Immature natural killer cell (primary cell): Measurements from ENCODE around the gene CXCR1. TPM values are rescaled to one million over a fixed set of nuclear protein-coding genes. Genes with fewer than 3 reads are reported as not detected.

Source experiments
- DNase-seq, 3 donors: peaks; one replicate each; pipeline ENCODE4 v3.0.0; 2022; ENCODE audit warnings: mixed read lengths in 1 of 3
- H3K27ac Mint-ChIP-seq, 6 donors: one replicate each; pipeline ENCODE4 v1.8.0; 2020; ENCODE audit warnings: mixed read lengths in 6 of 6, mild to moderate bottlenecking in 5 of 6, inconsistent platforms in 4 of 6, moderate library complexity in 3 of 6
- H3K27me3 Mint-ChIP-seq, 3 donors: one replicate each; pipeline ENCODE4 v1.8.0; 2020 to 2021; ENCODE audit warnings: low read depth in 3 of 3, mild to moderate bottlenecking in 3 of 3, mixed read lengths in 3 of 3, moderate library complexity in 3 of 3, inconsistent platforms in 1 of 3
- H3K36me3 Mint-ChIP-seq, 3 donors: one replicate each; pipeline ENCODE4 v1.8.0; 2020; ENCODE audit warnings: mixed read lengths in 3 of 3, inconsistent platforms in 2 of 3, mild to moderate bottlenecking in 2 of 3
- H3K4me1 Mint-ChIP-seq, 2 donors: one replicate each; pipeline ENCODE4 v1.8.0; 2020; ENCODE audit warnings: inconsistent platforms in 2 of 2, mild to moderate bottlenecking in 2 of 2, mixed read lengths in 2 of 2, moderate library complexity in 1 of 2
- H3K4me3 Mint-ChIP-seq, 5 donors: one replicate each; pipeline ENCODE4 v1.8.0; 2020; ENCODE audit warnings: mild to moderate bottlenecking in 5 of 5, mixed read lengths in 5 of 5, inconsistent platforms in 3 of 5, moderate library complexity in 3 of 5
- H3K9me3 Mint-ChIP-seq, 6 donors: one replicate each; pipeline ENCODE4 v1.8.0; 2020; ENCODE audit warnings: mild to moderate bottlenecking in 6 of 6, mixed read lengths in 6 of 6, inconsistent platforms in 4 of 6, moderate library complexity in 3 of 6
- polyA plus RNA-seq, 3 donors: library from polyadenylated mRNA; unstranded; fragments of 300-500 nt; fragmentation: Illumina TruSeq; gene quantifications; one replicate each; pipeline ENCODE4 v1.2.3, GENCODE V29; 2021

CXCR1 gene
- 10 to 100 TPM; 13.0 to 64.7 (median 30.5) TPM for polyA plus RNA-seq

- peak within 1 kb of the TSS; percentile 93 to 99 (median 96) for H3K27ac Mint-ChIP-seq
- H3K27me3 Mint-ChIP-seq = peaks cover 0 to 10% (median 4%) of the 10 kb centered on the region in 3 donors
- no peaks in the 10 kb centered on the region for H3K9me3 Mint-ChIP-seq
- peaks cover 28 to 36% (median 30%) of the 10 kb centered on the region in 3 donors for H3K36me3 Mint-ChIP-seq
- H3K4me1 Mint-ChIP-seq = peaks cover 79 to 80% of the 10 kb centered on the region in 2 donors
- H3K4me3 Mint-ChIP-seq = peak within 1 kb of the TSS; percentile 94 to 97 (median 96)
- DNase-seq = peak; percentile 59 to 63 (median 61)
These were observed at the start of gene CXCR1 for GRCh38 chr2:218166791-218167190. Gene CXCR1 (minus strand): TSS chr2:218166962. CDS start chr2:218165211, 1,751 bp downstream.

DNA sequence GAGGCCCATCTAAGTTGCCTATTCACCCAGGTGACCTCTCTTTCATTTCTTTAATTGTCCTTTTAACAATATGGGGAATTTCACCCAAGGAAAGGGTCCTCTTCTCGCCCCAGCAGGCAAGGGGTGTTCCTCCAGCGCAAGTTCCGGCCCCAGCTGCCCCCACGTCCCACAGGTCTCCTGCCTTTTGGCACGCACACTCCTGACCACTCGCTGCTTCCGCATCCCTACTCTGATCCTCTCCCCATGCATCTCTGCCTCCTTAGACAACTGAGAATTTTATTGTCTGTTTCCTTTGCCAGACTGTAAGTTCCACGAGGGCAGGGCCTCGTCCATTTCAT, 49.5 kb upstream of the CXCR1 start:
- Mint-ChIP-seq H3K9me3 (peaks cover 0 to 1% (median 0%) of the 10 kb centered on the region in 6 donors), H3K36me3 (peaks cover 4 to 8% (median 5%) of the 10 kb centered on the region in 3 donors), H3K27me3 (peaks cover 14 to 44% (median 30%) of the 10 kb centered on the region in 3 donors), H3K27ac (peak overlapping the region; percentile 94 to 100 (median 99)), H3K4me1 (peaks cover 40 to 49% of the 10 kb centered on the region in 2 donors), H3K4me3 (peak overlapping the region; percentile 90 to 99 (median 97))
- no peak for DNase-seq

DNA sequence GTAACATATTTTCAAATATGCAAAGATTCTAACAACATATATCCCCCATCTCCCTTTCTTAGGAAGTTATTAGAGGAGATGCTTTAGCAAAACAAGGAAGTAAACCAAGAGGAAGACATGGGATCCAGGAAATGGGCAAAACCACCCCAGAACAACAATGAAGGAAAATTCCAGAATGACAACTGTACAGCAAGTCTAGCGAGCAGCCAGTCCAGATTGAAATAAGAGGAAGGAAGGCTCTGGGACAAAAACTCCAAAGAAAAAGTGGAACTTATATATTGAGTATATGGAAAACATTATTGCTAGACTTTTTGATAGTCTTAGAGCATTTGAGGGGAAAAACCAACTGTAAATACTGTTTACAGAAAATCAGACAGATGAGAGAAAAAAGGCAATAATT, 47.4 kb upstream of the CXCR1 start:
- peaks cover 0 to 14% (median 8%) of the 10 kb centered on the region in 3 donors for H3K36me3 Mint-ChIP-seq
- peak overlapping the region in 5 of 6 donors; percentile 2 to 100 (median 88) for H3K27ac Mint-ChIP-seq
- H3K4me3 Mint-ChIP-seq = no peak overlapping the region
- H3K9me3 Mint-ChIP-seq = peaks cover 0 to 7% (median under 1%) of the 10 kb centered on the region in 6 donors
- H3K4me1 Mint-ChIP-seq = peaks cover 18 to 27% of the 10 kb centered on the region in 2 donors
- H3K27me3 Mint-ChIP-seq = peaks cover 16 to 41% (median 38%) of the 10 kb centered on the region in 3 donors
- DNase-seq = no peak

DNA sequence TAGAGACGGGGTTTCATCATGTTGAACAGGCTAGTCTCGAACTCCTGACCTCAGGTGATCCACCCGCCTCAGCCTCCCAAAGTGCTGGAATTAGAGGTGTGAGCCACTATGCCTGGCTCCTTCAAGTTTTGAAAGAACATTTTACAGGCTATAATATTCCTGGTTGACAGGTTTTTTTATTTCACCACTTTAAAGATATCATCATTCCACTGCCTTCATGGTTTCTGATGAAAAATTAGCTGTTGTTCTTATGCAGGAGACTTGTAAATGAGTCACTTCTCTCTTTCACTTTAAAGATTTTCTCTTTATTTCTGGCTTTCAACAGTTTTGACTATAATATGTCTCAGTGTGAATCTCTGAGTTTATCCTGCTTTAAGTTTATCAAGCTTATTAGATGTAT, 42.3 kb upstream of the CXCR1 start:
- Mint-ChIP-seq H3K9me3 (peaks cover 0 to 7% (median 0%) of the 10 kb centered on the region in 6 donors), H3K4me3 (no peak overlapping the region), H3K27me3 (peaks cover 2 to 10% (median 3%) of the 10 kb centered on the region in 3 donors), H3K36me3 (peaks cover 0 to 14% (median 8%) of the 10 kb centered on the region in 3 donors), H3K27ac (no peak overlapping the region), H3K4me1 (no peaks in the 10 kb centered on the region)
- DNase-seq = no peak

DNA sequence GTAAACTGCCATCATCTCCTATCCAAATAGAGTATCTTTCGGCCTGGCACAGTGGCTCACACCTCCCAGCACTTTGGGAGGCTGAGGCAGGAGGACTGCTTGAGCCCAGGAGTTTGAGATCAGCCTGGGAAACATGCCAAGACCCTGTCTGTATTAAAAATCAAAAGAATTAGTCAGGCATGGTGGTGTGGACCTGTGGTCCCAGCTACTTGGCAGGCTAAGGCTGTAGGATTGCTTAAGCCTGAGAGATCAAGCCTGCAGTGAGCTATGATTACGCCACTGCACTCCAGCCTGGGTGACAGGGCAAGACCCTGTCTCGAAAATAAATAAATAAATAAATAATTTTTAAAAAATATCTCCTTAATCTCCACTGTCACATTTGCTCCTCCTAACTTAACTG, 35.5 kb upstream of the CXCR1 start:
- Mint-ChIP-seq H3K36me3 (peaks cover 0 to 4% (median 0%) of the 10 kb centered on the region in 3 donors), H3K27me3 (peaks cover 0 to 6% (median 4%) of the 10 kb centered on the region in 3 donors), H3K4me1 (no peaks in the 10 kb centered on the region), H3K27ac (no peak overlapping the region), H3K9me3 (no peaks in the 10 kb centered on the region), H3K4me3 (no peak overlapping the region)
- no peak for DNase-seq

DNA sequence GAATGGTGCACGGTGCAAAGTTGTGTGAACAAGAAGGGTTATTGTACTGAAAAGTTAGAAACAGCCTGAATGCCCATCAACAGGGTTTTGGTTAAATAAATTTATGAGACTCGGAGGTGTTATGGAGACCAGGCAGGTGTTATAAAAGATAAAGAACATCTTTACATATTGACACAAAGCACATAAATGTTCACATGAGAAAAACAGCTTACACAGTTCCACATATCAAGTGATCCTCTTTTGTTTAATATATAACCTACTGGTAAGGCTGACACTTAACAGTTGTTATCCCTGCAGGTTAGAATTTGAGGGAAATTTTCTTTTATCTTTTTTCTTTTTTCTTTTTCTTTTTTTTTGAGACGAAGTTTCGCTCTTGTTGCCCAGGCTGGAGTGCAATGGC, 30.2 kb upstream of the CXCR1 start:
- H3K4me3 Mint-ChIP-seq = no peak overlapping the region
- H3K36me3 Mint-ChIP-seq = peaks cover 0 to 4% (median 0%) of the 10 kb centered on the region in 3 donors
- H3K4me1 Mint-ChIP-seq = no peaks in the 10 kb centered on the region
- peaks cover 0 to 6% (median 4%) of the 10 kb centered on the region in 3 donors for H3K27me3 Mint-ChIP-seq
- H3K27ac Mint-ChIP-seq = no peak overlapping the region
- H3K9me3 Mint-ChIP-seq = no peaks in the 10 kb centered on the region
- no peak for DNase-seq

DNA sequence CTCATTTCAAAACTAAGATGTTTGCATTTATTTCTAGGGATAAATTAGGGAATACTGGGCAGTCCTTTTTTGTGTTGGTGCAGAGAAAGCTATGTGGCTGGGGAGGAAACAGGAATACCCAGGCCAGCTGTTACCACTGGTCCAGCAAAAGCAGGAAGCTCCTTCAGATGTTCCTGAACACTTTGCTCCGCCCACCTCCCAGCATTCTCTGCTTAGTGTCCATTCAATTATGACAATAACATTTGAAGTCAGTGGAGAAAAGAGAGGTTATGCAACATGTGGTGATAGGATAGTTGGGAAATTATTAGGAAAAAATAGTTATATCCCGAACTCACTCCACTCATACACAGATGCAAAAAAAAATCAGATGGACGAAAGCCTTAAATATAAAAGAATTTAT, 28.1 kb upstream of the CXCR1 start:
- H3K9me3 Mint-ChIP-seq = no peaks in the 10 kb centered on the region
- no peak overlapping the region for H3K4me3 Mint-ChIP-seq
- H3K36me3 Mint-ChIP-seq = no peaks in the 10 kb centered on the region
- peaks cover 2 to 6% (median 4%) of the 10 kb centered on the region in 3 donors for H3K27me3 Mint-ChIP-seq
- no peak for DNase-seq
- no peak overlapping the region for H3K27ac Mint-ChIP-seq
- H3K4me1 Mint-ChIP-seq = no peaks in the 10 kb centered on the region

DNA sequence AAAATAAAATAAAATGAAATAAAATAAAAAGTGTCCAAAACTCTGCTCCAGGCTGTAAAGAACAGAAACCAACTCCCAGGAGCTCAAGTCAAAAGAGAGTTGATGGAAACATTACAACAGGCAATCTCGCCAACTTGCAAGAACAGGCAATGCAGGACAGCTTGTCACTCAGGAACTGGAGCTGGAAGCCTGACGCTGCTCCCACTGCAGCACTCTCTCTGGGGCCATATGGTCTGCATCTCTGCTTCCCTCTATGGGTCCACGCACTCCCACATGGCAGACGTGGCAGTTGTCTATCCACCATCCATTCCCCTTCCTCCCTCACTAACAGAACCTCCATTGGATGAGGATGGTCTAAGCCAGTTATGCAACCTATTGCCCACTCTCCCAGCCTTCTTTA, 26.9 kb upstream of the CXCR1 start:
- Mint-ChIP-seq H3K27me3 (peaks cover 3 to 4% (median 3%) of the 10 kb centered on the region in 3 donors), H3K9me3 (no peaks in the 10 kb centered on the region), H3K4me1 (no peaks in the 10 kb centered on the region), H3K36me3 (no peaks in the 10 kb centered on the region), H3K27ac (peak overlapping the region in 1 of 6 donors; percentile 16), H3K4me3 (no peak overlapping the region)
- no peak for DNase-seq

- Mint-ChIP-seq H3K4me1 (no peaks in the 10 kb centered on the region), H3K27ac (no peak overlapping the region), H3K9me3 (no peaks in the 10 kb centered on the region), H3K4me3 (no peak overlapping the region), H3K36me3 (no peaks in the 10 kb centered on the region), H3K27me3 (peaks cover 1 to 3% (median 2%) of the 10 kb centered on the region in 3 donors)
- DNase-seq = no peak
These were observed 26.2 kb upstream of the CXCR1 start for GRCh38 chr2:218192902-218193430.

DNA sequence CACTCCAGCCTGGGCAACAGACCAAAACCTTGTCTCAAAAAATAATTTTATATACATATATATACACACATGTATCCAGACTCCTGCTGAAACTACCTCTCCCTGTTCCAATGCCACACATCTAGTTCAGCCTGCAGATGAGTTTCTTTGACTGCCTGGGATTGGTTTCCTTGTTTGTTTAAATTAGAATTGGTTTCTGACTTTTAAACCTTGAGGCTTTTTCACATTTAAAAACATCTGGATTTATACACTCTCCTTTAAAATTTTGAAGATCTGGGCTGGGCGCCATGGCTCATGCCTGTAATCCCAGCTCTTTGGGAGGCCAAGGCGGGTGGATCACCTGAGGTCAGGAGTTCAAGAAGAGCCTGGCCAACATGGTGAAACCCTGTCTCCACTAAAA, 21.8 kb upstream of the CXCR1 start:
- no peak for DNase-seq
- peaks cover 0 to 3% (median 2%) of the 10 kb centered on the region in 3 donors for H3K27me3 Mint-ChIP-seq
- peaks cover 20 to 26% of the 10 kb centered on the region in 2 donors for H3K4me1 Mint-ChIP-seq
- H3K9me3 Mint-ChIP-seq = no peaks in the 10 kb centered on the region
- no peaks in the 10 kb centered on the region for H3K36me3 Mint-ChIP-seq
- no peak overlapping the region for H3K27ac Mint-ChIP-seq
- H3K4me3 Mint-ChIP-seq = no peak overlapping the region

DNA sequence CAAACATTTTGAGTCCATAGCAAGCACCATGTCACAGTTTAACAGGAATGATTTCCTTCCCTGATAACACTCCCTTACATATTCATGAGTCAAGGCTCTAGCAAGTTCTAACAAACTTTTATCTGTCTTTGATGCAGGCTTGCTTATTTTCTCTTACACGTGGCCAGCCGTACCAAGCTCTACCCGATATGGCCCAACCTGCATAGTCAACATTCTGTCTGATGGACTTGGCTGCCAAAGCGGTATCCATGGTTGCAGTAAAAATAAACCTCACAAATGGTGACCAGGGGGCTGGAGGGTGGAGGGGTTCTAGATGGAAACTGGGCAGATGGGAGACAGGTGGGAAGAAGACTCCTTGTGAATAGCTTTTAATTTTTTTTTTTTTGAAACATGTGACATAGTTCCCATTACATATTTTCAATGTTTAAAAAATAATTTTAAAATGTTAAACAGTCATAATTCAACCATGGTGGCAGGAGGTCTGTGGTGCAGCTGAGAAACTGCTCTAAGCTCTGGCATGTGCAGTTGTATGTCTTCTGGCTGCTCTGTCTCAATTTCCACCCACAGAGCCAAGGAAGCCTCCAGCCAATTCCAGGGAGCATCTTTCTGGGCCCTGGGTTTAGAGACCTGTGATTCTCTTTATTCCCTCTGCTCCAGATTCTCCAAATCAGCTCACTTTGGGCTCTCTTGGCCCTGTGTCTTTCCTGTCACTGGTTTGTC, 20.7 kb upstream of the CXCR1 start:
- peak overlapping the region in 3 of 6 donors; percentile 24 to 49 (median 40) for H3K27ac Mint-ChIP-seq
- H3K4me3 Mint-ChIP-seq = no peak overlapping the region
- no peak for DNase-seq
- peaks cover 21 to 32% of the 10 kb centered on the region in 2 donors for H3K4me1 Mint-ChIP-seq
- H3K36me3 Mint-ChIP-seq = no peaks in the 10 kb centered on the region
- peaks cover 0 to 3% (median 2%) of the 10 kb centered on the region in 3 donors for H3K27me3 Mint-ChIP-seq
- H3K9me3 Mint-ChIP-seq = no peaks in the 10 kb centered on the region

DNA sequence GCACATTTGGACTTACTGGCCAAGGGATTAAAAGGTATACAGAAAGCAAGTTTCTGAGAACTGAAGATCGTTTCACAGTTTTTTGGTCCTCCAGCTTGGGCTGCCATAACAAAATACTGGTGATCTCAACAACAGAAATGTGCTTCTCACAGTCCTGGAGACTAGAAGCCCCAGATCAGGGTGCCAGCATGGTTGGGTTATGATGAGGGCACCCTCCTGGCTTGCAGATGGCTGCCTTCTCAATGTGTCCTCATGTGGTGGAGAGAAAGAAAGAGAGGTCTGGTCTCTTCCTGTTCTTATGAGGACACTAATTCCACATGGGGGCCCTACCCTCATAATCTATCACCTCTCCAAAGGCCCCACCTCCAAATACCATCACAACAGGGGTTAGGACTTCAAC, 20.1 kb upstream of the CXCR1 start:
- peak overlapping the region in 3 of 6 donors; percentile 14 to 49 (median 40) for H3K27ac Mint-ChIP-seq
- peaks cover 0 to 3% (median 2%) of the 10 kb centered on the region in 3 donors for H3K27me3 Mint-ChIP-seq
- H3K4me3 Mint-ChIP-seq = no peak overlapping the region
- no peak for DNase-seq
- peaks cover 21 to 32% of the 10 kb centered on the region in 2 donors for H3K4me1 Mint-ChIP-seq
- H3K9me3 Mint-ChIP-seq = no peaks in the 10 kb centered on the region
- no peaks in the 10 kb centered on the region for H3K36me3 Mint-ChIP-seq

- Mint-ChIP-seq H3K4me3 (peak overlapping the region in 3 of 5 donors; percentile 16 to 43 (median 39)), H3K27ac (peak overlapping the region in 3 of 6 donors; percentile 14 to 64 (median 31))
These were observed 19.6 kb upstream of the CXCR1 start for GRCh38 chr2:218186355-218186766.

GRCh38 chr2:218184331-218184730, 17.6 kb upstream of the CXCR1 start:
- H3K9me3 Mint-ChIP-seq = no peaks in the 10 kb centered on the region
- peaks cover 0 to 2% (median 0%) of the 10 kb centered on the region in 3 donors for H3K27me3 Mint-ChIP-seq
- H3K36me3 Mint-ChIP-seq = no peaks in the 10 kb centered on the region
- no peak for DNase-seq
- H3K27ac Mint-ChIP-seq = peak overlapping the region in 1 of 6 donors; percentile 8
- no peak overlapping the region for H3K4me3 Mint-ChIP-seq
- peaks cover 21 to 32% of the 10 kb centered on the region in 2 donors for H3K4me1 Mint-ChIP-seq

More at GRCh38 chr2:218186355-218186766, 19.6 kb upstream of the CXCR1 start:
- Mint-ChIP-seq H3K4me1 (peaks cover 21 to 32% of the 10 kb centered on the region in 2 donors), H3K36me3 (no peaks in the 10 kb centered on the region), H3K9me3 (no peaks in the 10 kb centered on the region), H3K27me3 (peaks cover 0 to 3% (median 2%) of the 10 kb centered on the region in 3 donors)
- DNase-seq = peak; percentile 68 to 74 (median 72)
